ENCODE results near the gene CAMKK1.

DNA sequence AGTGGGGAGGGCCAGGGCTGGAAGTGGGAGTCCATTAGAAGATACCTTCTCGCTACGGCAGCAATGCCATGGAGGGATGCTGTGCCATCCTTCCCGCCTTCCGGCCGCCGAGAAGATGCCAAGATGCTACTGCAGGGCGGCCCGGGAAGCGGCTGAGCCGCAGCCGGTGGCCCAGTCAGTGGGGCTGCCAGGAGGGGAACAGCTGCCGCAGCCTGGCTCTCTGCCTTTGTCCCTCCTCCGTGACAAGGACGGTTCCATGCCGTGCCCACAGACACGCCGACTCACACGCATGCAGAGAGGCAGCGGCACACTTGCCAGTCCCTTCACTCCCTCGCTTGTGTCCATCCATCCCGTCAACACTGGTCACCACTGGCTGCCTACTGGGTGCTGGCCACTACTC lies 26.6 kb downstream of the CAMKK1 start:
- no peak for TF ChIP-seq POLR2A (IDR thresholded peaks at IDR 0.05; ENCODE audit: low read depth, low read length)
- TF ChIP-seq, protein P1, sequence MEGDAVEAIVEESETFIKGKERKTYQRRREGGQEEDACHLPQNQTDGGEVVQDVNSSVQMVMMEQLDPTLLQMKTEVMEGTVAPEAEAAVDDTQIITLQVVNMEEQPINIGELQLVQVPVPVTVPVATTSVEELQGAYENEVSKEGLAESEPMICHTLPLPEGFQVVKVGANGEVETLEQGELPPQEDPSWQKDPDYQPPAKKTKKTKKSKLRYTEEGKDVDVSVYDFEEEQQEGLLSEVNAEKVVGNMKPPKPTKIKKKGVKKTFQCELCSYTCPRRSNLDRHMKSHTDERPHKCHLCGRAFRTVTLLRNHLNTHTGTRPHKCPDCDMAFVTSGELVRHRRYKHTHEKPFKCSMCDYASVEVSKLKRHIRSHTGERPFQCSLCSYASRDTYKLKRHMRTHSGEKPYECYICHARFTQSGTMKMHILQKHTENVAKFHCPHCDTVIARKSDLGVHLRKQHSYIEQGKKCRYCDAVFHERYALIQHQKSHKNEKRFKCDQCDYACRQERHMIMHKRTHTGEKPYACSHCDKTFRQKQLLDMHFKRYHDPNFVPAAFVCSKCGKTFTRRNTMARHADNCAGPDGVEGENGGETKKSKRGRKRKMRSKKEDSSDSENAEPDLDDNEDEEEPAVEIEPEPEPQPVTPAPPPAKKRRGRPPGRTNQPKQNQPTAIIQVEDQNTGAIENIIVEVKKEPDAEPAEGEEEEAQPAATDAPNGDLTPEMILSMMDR (IDR thresholded peaks at IDR 0.05; ENCODE audit: extremely low read depth in 1 of 2, insufficient read depth in 1 of 2, low read depth in 1 of 2, low read length in 2 of 2) = no peak
- TF ChIP-seq POLR2AphosphoS5 (IDR thresholded peaks at IDR 0.05; ENCODE audit: insufficient read depth, low read depth, low read length) = no peak
- TF ChIP-seq EZH2 (IDR thresholded peaks at IDR 0.05; ENCODE audit: borderline replicate concordance, low read depth, low read length, severe bottlenecking) = no peak
- TF ChIP-seq MYC (IDR thresholded peaks at IDR 0.05; ENCODE audit: low read depth, low read length) = no peak
- TF ChIP-seq, protein P2, sequence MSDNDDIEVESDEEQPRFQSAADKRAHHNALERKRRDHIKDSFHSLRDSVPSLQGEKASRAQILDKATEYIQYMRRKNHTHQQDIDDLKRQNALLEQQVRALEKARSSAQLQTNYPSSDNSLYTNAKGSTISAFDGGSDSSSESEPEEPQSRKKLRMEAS (IDR thresholded peaks at IDR 0.05; ENCODE audit: insufficient read depth, insufficient read length) = no peak
- TF ChIP-seq FOS (IDR thresholded peaks at IDR 0.05; ENCODE audit: borderline replicate concordance, insufficient read depth, low read length) = no peak
- no peak for TF ChIP-seq JUN (IDR thresholded peaks at IDR 0.05; ENCODE audit: borderline replicate concordance, insufficient read depth, insufficient read length, low read depth)

Measured in endothelial cell of umbilical vein (primary cell).